CD14-positive monocyte (primary cell): ENCODE data around the gene PSMD7. TPM values are rescaled to one million over a fixed set of nuclear protein-coding genes. Genes with fewer than 3 reads are reported as not detected.

Experiments used
- DNase-seq, 3 donors: peaks; one replicate each; pipeline ENCODE4 v3.0.0-alpha.2; 2011 to 2022
- H2AFZ ChIP-seq: 2 replicates; pipeline ENCODE4 v1.6.0; 2012; ENCODE audit warnings: mild to moderate bottlenecking, low read depth, low read length, inconsistent platforms; ENCODE audit not compliant: insufficient read depth, poor library complexity, severe bottlenecking
- H3K27ac ChIP-seq, 2 donors: 1 replicate in 1 of 2; 2 replicates in 1 of 2; pipeline ENCODE4 v1.5.1; 2012 to 2013; ENCODE audit warnings: low read length in 2 of 2, control low read depth in 1 of 2, inconsistent platforms in 1 of 2, low read depth in 1 of 2, mild to moderate bottlenecking in 1 of 2
- H3K27me3 ChIP-seq, 2 donors: one replicate each; pipeline versions ENCODE4 v1.6.0 to v1.6.1; 2011 to 2013; ENCODE audit warnings: low read length in 2 of 2; ENCODE audit not compliant: control insufficient read depth in 2 of 2, insufficient read depth in 2 of 2
- H3K36me3 ChIP-seq, 2 donors: replicated peaks in 1 of 2; 1 replicate in 1 of 2; 2 replicates in 1 of 2; pipeline versions ENCODE4 v1.5.1 to v1.6.1; 2012 to 2013; ENCODE audit warnings: low read length in 2 of 2, control low read depth in 1 of 2, inconsistent platforms in 1 of 2, mild to moderate bottlenecking in 1 of 2; ENCODE audit not compliant: insufficient read depth in 2 of 2, control insufficient read depth in 1 of 2
- H3K4me1 ChIP-seq, 2 donors: 1 replicate in 1 of 2; 2 replicates in 1 of 2; pipeline versions ENCODE4 v1.5.1 to v1.6.1; 2012 to 2013; ENCODE audit warnings: low read length in 2 of 2, control low read depth in 1 of 2, inconsistent platforms in 1 of 2, mild to moderate bottlenecking in 1 of 2, moderate library complexity in 1 of 2; ENCODE audit not compliant: insufficient read depth in 2 of 2, control insufficient read depth in 1 of 2
- H3K4me2 ChIP-seq: replicated peaks from 2 replicates; pipeline ENCODE3; 2012; ENCODE audit warnings: low read length, moderate library complexity, mild to moderate bottlenecking; ENCODE audit not compliant: poor library complexity, severe bottlenecking; ENCODE audit errors: extremely low read depth
- H3K4me3 ChIP-seq, 3 experiments: fragments of 200-600 bp in 1 of 3; sonication (generic) in 1 of 3; replicated peaks in 1 of 3; 1 replicate in 2 of 3; 2 replicates in 1 of 3; pipeline ENCODE4 v1.5.1; 2011 to 2013; ENCODE audit warnings: low read length in 3 of 3, mild to moderate bottlenecking in 3 of 3, control low read depth in 2 of 3, low read depth in 2 of 3, inconsistent platforms in 1 of 3, moderate library complexity in 1 of 3
- H3K79me2 ChIP-seq: 2 replicates; pipeline ENCODE4 v1.6.0; 2012; ENCODE audit warnings: mild to moderate bottlenecking, control low read depth, inconsistent platforms, low read length, moderate library complexity; ENCODE audit not compliant: insufficient read depth
- H3K9ac ChIP-seq: 2 replicates; pipeline ENCODE4 v1.6.0; 2017; ENCODE audit warnings: low read length, mild to moderate bottlenecking; ENCODE audit not compliant: insufficient read depth, poor library complexity, severe bottlenecking
- H3K9me3 ChIP-seq, 2 donors: replicated peaks in 1 of 2; 1 replicate in 1 of 2; 2 replicates in 1 of 2; pipeline versions ENCODE4 v1.5.1 to v1.6.1; 2012 to 2013; ENCODE audit warnings: low read length in 2 of 2, control low read depth in 1 of 2; ENCODE audit not compliant: control insufficient read depth in 1 of 2, insufficient read depth in 1 of 2
- H4K20me1 ChIP-seq: 2 replicates; pipeline ENCODE4 v1.6.0; 2012; ENCODE audit warnings: mild to moderate bottlenecking, low read length, control low read depth, moderate library complexity; ENCODE audit not compliant: insufficient read depth
- H3K27ac Mint-ChIP-seq, 7 donors: one replicate each; pipeline ENCODE4 v1.8.0; 2020; ENCODE audit warnings: mild to moderate bottlenecking in 7 of 7, mixed read lengths in 7 of 7, moderate library complexity in 6 of 7, inconsistent platforms in 2 of 7
- H3K27me3 Mint-ChIP-seq, 3 donors: one replicate each; pipeline ENCODE4 v1.8.0; 2021 to 2022; ENCODE audit warnings: low read depth in 3 of 3, mild to moderate bottlenecking in 3 of 3, mixed read lengths in 3 of 3, moderate library complexity in 3 of 3, inconsistent platforms in 1 of 3
- H3K36me3 Mint-ChIP-seq, 2 donors: one replicate each; pipeline ENCODE4 v1.8.0; 2020; ENCODE audit warnings: mixed read lengths in 2 of 2, inconsistent platforms in 1 of 2, mild to moderate bottlenecking in 1 of 2
- H3K4me1 Mint-ChIP-seq: one replicate; pipeline ENCODE4 v1.8.0; 2020; ENCODE audit warnings: mild to moderate bottlenecking, mixed read lengths
- H3K4me3 Mint-ChIP-seq, 2 donors: one replicate each; pipeline ENCODE4 v1.8.0; 2020; ENCODE audit warnings: mild to moderate bottlenecking in 2 of 2, mixed read lengths in 2 of 2, moderate library complexity in 1 of 2
- H3K9me3 Mint-ChIP-seq, 7 donors: one replicate each; pipeline ENCODE4 v1.8.0; 2020 to 2022; ENCODE audit warnings: mixed read lengths in 7 of 7, mild to moderate bottlenecking in 6 of 7, moderate library complexity in 6 of 7, inconsistent platforms in 2 of 7
- WGBS: methylation state at CpG from one replicate; pipeline ENCODE4 v1.1.5; 2013; ENCODE audit warnings: missing lambda C conversion rate; ENCODE audit not compliant: insufficient coverage; 5-methylcytosine and 5-hydroxymethylcytosine counted together
- intact Hi-C, 2 donors: fragments of 100-400 bp; cut with micrococcal nuclease; formaldehyde crosslinking; loops; one replicate each; pipeline versions ENCODE4 v1.15.0 to v1.15.1; 2023
- polyA plus RNA-seq, 3 donors: library from polyadenylated mRNA; depleted of rRNA in 1 of 3; unstranded in 2 of 3; stranded (reverse) in 1 of 3; fragments of 300-500 nt in 2 of 3; fragments of >200 nt in 1 of 3; fragmentation: Illumina TruSeq in 2 of 3; gene quantifications; 1 replicate in 2 of 3; 2 replicates in 1 of 3; pipeline ENCODE4 v1.2.3, GENCODE V29; 2012 to 2021
- TF ChIP-seq, protein P1 (sequence below): fragments of 200-600 bp; IDR thresholded peaks from one replicate; pipeline ENCODE4 v1.8.0; 2022; ENCODE audit warnings: antibody characterized with exemption, mild to moderate bottlenecking

Gene PSMD7
- polyA plus RNA-seq, 3 donors: 61.3 to 118 (median 96.7) TPM

DNA sequence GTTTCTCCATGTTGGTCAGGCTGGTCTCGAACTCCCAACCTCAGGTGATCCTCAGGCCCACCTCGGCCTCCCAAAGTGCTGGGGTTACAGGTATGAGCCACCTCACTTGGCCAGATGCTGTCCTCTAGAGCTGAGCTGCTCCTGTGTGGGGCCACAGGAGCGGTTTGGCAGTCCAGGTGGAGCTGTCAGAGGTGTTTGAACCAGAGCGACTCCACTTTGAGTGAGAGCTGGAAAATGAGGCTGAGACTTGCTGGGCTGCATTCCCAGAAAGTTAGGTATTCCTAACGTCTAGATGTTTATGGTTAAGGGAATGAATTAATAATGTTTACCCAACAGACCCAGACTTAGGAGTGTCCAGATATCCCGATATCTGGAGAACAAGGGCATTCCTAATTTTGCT, 16.8 kb upstream of the PSMD7 start:
- TF ChIP-seq, protein P1, sequence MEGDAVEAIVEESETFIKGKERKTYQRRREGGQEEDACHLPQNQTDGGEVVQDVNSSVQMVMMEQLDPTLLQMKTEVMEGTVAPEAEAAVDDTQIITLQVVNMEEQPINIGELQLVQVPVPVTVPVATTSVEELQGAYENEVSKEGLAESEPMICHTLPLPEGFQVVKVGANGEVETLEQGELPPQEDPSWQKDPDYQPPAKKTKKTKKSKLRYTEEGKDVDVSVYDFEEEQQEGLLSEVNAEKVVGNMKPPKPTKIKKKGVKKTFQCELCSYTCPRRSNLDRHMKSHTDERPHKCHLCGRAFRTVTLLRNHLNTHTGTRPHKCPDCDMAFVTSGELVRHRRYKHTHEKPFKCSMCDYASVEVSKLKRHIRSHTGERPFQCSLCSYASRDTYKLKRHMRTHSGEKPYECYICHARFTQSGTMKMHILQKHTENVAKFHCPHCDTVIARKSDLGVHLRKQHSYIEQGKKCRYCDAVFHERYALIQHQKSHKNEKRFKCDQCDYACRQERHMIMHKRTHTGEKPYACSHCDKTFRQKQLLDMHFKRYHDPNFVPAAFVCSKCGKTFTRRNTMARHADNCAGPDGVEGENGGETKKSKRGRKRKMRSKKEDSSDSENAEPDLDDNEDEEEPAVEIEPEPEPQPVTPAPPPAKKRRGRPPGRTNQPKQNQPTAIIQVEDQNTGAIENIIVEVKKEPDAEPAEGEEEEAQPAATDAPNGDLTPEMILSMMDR: no peak
- H3K27ac ChIP-seq: no peak overlapping the region
- no peak overlapping the region for H3K4me3 Mint-ChIP-seq
- intact Hi-C loops: no loop called here
- H3K27ac Mint-ChIP-seq: no peak overlapping the region
- DNase-seq: no peak
- no peaks in the 10 kb centered on the region for H3K36me3 ChIP-seq
- H3K79me2 ChIP-seq: no peaks in the 10 kb centered on the region
- no peaks in the 10 kb centered on the region for H4K20me1 ChIP-seq
- peaks cover 0 to 8% (median 6%) of the 10 kb centered on the region in 7 donors for H3K9me3 Mint-ChIP-seq
- WGBS: 95% methylated on average over 4 of the region's 6 CpGs
- no peak overlapping the region for H3K4me3 ChIP-seq
- H3K36me3 Mint-ChIP-seq: no peaks in the 10 kb centered on the region
- no peak overlapping the region for H2AFZ ChIP-seq
- no peaks in the 10 kb centered on the region for H3K4me1 ChIP-seq
- H3K27me3 Mint-ChIP-seq: peaks cover 1 to 15% (median 5%) of the 10 kb centered on the region in 3 donors
- no peak overlapping the region for H3K9ac ChIP-seq
- H3K27me3 ChIP-seq: no peaks in the 10 kb centered on the region
- H3K9me3 ChIP-seq: no peaks in the 10 kb centered on the region
- H3K4me2 ChIP-seq: no peak overlapping the region
- peaks cover 2% of the 10 kb centered on the region for H3K4me1 Mint-ChIP-seq

DNA sequence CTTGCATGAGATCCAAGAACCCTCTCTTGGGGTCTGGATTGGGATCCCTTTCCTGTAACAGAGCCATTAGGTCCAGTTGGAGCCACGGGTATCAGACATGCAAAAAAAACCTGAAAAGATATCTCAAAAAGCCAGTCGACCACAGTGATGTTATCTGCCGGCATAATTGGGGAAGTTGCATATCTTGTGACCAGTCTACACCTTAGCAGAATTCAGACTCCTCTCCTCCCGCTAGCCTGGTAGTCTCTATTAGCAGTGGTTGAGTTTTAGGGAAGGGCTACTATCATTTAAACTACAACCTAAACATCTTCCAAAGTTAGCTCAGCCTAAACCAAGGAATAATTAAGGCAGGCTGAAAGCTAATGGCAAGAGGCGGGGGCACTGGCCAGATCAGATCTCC, 16.2 kb upstream of the PSMD7 start:
- no peak overlapping the region for H3K27ac ChIP-seq
- DNase-seq: no peak
- no peaks in the 10 kb centered on the region for H3K79me2 ChIP-seq
- H3K27me3 ChIP-seq: no peaks in the 10 kb centered on the region
- H3K4me3 ChIP-seq: no peak overlapping the region
- Mint-ChIP-seq H3K9me3 (peaks cover 0 to 8% (median 6%) of the 10 kb centered on the region in 7 donors), H3K36me3 (no peaks in the 10 kb centered on the region), H3K4me3 (no peak overlapping the region), H3K4me1 (peaks cover 2% of the 10 kb centered on the region), H3K27ac (peak overlapping the region in 1 of 7 donors; percentile 54), H3K27me3 (peaks cover 1 to 15% (median 5%) of the 10 kb centered on the region in 3 donors)
- no peaks in the 10 kb centered on the region for H4K20me1 ChIP-seq
- H3K36me3 ChIP-seq: no peaks in the 10 kb centered on the region
- intact Hi-C loops: no loop called here
- 0% methylated on average over 1 of the region's 5 CpGs for WGBS
- H2AFZ ChIP-seq: no peak overlapping the region
- TF ChIP-seq, protein P1: no peak
- no peaks in the 10 kb centered on the region for H3K9me3 ChIP-seq
- no peak overlapping the region for H3K9ac ChIP-seq
- no peak overlapping the region for H3K4me2 ChIP-seq
- no peaks in the 10 kb centered on the region for H3K4me1 ChIP-seq
